Stimulated activated CD8-positive, alpha-beta memory T cell treated with anti-CD3 and anti-CD28 coated beads, Interleukin-15, amount 100 ng/mL, for 4 hours (primary cell): ENCODE data around the gene OOSP2.

Experiments used
- DNase-seq, 2 donors: peaks; one replicate each; pipeline ENCODE4 v3.0.0-alpha.2; 2020; ENCODE audit warnings: low read depth in 2 of 2

OOSP2 gene

DNA sequence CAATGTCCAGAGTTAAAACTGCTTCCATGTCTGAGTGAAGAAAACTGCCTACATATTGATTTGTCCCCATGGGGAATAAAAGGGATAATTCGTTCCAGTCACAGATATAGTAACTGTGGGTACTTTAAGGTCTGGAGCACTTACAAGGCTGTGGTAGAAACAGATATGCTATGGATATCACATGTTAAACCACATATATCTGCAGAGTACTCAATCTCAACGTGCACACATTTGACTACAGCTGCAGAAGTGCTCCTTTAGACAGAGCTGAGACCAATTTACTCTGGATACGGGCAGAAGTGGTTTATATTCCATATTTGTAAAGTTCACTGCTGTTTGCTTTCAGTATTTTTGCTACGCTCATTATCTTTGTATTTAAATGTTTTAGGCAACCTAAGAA lies 38.5 kb downstream of the OOSP2 start:
- DNase-seq: no peak

DNA sequence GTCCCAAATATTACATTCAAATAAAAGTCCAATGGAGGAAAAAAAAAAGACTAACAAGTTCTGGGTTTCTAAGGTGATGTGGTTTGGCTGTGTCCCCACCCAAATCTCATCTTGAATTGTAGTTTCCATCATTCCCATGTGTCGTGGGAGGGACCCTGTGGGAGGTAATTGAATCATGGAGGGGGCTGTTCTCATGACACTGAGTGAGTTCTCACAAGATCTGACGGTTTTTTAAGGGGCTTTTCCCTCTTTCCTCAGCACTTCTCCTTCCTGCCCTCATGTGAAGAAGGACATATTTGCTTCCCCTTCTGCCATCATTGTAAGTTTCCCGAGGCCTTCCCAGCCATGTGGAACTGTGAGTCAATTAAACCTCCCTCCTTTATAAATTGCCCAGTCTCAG lies 40.3 kb downstream of the OOSP2 start:
- no peak for DNase-seq

DNA sequence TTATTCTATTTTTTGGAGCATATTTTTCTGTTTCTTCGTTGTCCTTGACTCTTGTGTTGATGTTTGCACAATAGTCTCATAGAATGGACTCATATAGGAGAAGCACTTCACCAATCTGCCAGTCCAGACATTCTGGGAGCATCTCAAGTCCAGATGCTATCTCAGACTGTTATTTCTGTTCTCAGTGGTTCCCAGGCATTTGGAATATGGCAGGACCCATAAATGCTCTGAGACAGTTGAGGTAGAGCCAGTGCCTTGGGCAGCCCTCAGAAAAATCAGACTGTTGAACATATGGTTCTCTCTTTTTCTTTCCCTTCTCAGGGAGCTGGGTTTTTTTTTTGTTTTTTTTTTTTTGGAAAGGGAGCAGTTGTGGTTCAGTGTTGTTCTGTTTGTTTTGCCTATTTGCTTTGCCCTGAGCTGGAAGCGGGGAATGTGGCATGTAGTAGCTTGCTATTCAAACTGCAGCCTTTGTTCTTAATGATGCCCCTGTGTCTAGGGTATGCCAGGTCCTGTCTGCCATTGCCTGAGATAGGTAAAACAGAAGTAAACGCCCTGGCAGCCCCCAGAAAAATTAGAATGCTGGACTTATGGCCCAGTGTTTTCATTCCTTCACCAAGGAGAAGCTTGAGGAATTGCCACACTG lies 44.5 kb downstream of the OOSP2 start:
- no peak for DNase-seq

DNA sequence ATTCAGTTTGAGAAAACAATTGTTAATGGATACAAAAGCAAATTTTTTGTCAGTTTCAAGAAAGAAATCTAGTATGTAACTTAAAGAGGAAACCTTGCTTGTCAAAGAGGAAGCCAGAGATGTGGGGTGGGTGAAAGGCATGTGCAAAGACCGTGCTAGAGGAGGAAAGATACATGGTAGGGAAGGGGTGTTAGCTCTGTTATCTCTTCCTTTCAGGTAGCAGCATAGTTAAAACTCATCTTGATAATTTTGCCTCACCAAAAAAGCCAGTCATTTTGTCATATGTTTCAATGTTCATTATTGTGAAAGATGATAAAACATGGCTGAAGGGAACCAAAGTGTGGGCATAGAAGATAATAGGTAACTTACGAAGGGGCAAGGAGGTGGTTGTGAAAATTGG lies 45.7 kb downstream of the OOSP2 start:
- no peak for DNase-seq

DNA sequence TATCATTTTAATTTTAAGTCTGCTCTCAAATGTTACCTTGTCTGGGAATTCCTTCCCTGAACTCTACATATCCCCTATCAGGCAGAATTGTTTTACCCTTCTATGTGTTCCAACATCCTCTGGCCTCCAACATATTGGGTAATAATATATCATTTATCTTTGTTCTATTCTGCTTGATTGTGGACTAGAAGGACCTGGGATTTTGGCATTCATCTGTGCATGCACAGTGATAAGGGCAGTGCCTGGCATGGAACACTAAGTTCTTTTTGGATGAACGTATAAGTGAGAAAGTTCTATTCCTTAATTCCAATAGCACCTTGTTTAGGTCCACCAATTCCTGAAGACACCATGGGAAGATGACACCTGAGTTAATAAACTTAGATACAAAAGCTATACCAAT lies 47.0 kb downstream of the OOSP2 start:
- DNase-seq: no peak

DNA sequence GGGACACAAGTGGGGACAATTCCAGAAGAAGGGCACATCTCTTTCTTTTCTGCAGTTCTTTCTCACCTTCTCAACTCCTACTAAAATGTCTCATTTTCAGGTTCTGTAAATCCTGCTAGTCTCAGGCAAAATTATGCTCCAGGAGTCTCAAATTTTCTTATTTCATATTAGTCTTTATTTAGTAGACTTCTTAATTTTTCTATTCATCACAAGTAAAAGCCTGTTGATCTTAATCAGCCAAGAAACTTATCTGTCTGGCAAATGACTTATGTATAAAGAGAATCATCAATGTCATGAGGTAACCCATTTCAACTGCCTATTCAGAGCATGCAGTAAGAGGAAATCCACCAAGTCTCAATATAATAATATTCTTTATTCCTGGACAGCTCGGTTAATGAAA lies 48.2 kb downstream of the OOSP2 start, which contains the start of gene MS4A2:
MS4A2 (plus strand) TSS at position 301 of the 400 bp plus-strand sequence. CDS start 102 bp downstream, outside the sequence.
- DNase-seq: no peak

DNA sequence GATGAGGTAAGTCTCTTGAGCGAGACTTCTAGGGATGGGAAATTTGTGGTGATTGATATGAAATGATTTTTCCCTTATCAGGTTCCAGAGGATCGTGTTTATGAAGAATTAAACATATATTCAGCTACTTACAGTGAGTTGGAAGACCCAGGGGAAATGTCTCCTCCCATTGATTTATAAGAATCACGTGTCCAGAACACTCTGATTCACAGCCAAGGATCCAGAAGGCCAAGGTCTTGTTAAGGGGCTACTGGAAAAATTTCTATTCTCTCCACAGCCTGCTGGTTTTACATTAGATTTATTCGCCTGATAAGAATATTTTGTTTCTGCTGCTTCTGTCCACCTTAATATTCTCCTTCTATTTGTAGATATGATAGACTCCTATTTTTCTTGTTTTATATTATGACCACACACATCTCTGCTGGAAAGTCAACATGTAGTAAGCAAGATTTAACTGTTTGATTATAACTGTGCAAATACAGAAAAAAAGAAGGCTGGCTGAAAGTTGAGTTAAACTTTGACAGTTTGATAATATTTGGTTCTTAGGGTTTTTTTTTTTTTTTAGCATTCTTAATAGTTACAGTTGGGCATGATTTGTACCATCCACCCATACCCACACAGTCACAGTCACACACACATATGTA lies 55.4 kb downstream of the OOSP2 start:
- no peak for DNase-seq

DNA sequence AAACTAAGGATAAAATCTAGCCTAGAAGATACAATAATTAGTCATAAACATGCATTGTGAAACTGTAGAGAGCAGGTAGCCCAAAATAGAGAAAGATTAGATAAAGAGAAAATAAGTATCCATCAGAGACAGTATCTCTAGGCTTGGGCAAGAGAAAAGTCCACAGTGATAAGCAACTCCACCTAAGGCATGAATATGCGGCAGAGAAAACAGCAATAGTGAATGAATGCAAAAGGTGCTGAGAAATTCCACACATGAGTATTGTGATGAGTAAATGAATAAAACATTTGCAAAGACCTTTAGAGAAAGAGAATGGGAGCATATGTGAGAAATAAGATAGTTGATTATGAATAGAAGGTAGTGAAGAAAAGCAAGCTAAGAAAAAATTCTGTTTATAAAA lies 57.0 kb downstream of the OOSP2 start:
- no peak for DNase-seq
